Kidney (tissue), 14 donors: ENCODE measurements around the gene TMEM185B. TPM values are rescaled to one million over a fixed set of nuclear protein-coding genes. Genes with fewer than 3 reads are reported as not detected.

ENCODE experiments used
- DNase-seq, 5 donors: peaks; one replicate each; pipeline ENCODE4 v3.0.0-alpha.2; 2013 to 2020
- FAIRE-seq: peaks from 2 replicates; lab custom pipeline; 2012; peaks lifted over from hg19 to GRCh38; lab: Jason Lieb, UNC
- H3K27ac ChIP-seq, 2 donors: one replicate each; pipeline ENCODE4 v1.7.0; 2013; ENCODE audit warnings: low read depth in 2 of 2, low read length in 2 of 2, inconsistent platforms in 1 of 2
- H3K27me3 ChIP-seq: one replicate; pipeline ENCODE4 v1.7.1; 2013; ENCODE audit warnings: low read length, inconsistent platforms; ENCODE audit not compliant: control insufficient read depth, insufficient read depth
- H3K36me3 ChIP-seq, 3 donors: one replicate each; pipeline versions ENCODE4 v1.7.0 to v1.7.1; 2013; ENCODE audit warnings: low read length in 3 of 3, control low read depth in 1 of 3, inconsistent platforms in 1 of 3; ENCODE audit not compliant: insufficient read depth in 3 of 3, control insufficient read depth in 2 of 3
- H3K4me1 ChIP-seq, 3 donors: one replicate each; pipeline versions ENCODE4 v1.7.0 to v1.7.1; 2013; ENCODE audit warnings: low read length in 3 of 3, inconsistent platforms in 1 of 3, low read depth in 1 of 3; ENCODE audit not compliant: control insufficient read depth in 2 of 3, insufficient read depth in 2 of 3
- H3K4me3 ChIP-seq, 3 donors: one replicate each; pipeline versions ENCODE4 v1.7.0 to v1.8.1; 2013; ENCODE audit warnings: low read length in 3 of 3, control low read depth in 1 of 3, inconsistent platforms in 1 of 3
- H3K9ac ChIP-seq, 3 donors: one replicate each; pipeline versions ENCODE4 v1.7.0 to v1.7.1; 2013; ENCODE audit warnings: low read length in 3 of 3, control low read depth in 1 of 3, inconsistent platforms in 1 of 3
- H3K9me3 ChIP-seq, 3 donors: one replicate each; pipeline versions ENCODE4 v1.7.0 to v1.7.1; 2013; ENCODE audit warnings: low read length in 3 of 3, control low read depth in 1 of 3, inconsistent platforms in 1 of 3; ENCODE audit not compliant: control insufficient read depth in 2 of 3, insufficient read depth in 1 of 3
- intact Hi-C: fragments of 100-400 bp; cut with DNase I; formaldehyde crosslinking; loops from one replicate; pipeline ENCODE4 v1.11.1; 2022
- polyA plus RNA-seq: library from polyadenylated mRNA; stranded (reverse); fragments of 350-450 nt; fragmentation: Illumina TruSeq; extraction: RNeasy Lipid Tissue Mini Kit (QIAGEN cat#74804); gene quantifications from one replicate; pipeline ENCODE4 v1.2.3, GENCODE V29; 2014; ENCODE audit warnings: low read depth, low replicate concordance; ENCODE audit not compliant: insufficient read depth
- total RNA-seq: library from RNA; stranded (reverse); fragmentation: NEBNext Ultra II Directional; extraction: Animal tissue kit (Norgen Biotek cat#: 25700); gene quantifications from one replicate; pipeline ENCODE4 v1.2.1, GENCODE V29; 2021
- TF ChIP-seq, protein P1 (sequence below): IDR thresholded peaks from 3 replicates; pipeline ENCODE4 v1.5.1; 2012; ENCODE audit warnings: mild to moderate bottlenecking, moderate library complexity, borderline replicate concordance; ENCODE audit not compliant: insufficient read depth; ENCODE audit errors: extremely low read depth
- donor health status: control.
- donor health status: control.
- donor health status: control.
- donor health status: control.
- donor health status: control.
- donor health status: DM: yes; HTN: yes; CAD: no.
- donor health status: Normal renal cell carcinoma (clear cell type).

TMEM185B gene
- total and polyA plus RNA-seq, 2 donors from 2014 or later: 8.0 to 28.1 TPM

- no peak for FAIRE-seq
- TF ChIP-seq, protein P1, sequence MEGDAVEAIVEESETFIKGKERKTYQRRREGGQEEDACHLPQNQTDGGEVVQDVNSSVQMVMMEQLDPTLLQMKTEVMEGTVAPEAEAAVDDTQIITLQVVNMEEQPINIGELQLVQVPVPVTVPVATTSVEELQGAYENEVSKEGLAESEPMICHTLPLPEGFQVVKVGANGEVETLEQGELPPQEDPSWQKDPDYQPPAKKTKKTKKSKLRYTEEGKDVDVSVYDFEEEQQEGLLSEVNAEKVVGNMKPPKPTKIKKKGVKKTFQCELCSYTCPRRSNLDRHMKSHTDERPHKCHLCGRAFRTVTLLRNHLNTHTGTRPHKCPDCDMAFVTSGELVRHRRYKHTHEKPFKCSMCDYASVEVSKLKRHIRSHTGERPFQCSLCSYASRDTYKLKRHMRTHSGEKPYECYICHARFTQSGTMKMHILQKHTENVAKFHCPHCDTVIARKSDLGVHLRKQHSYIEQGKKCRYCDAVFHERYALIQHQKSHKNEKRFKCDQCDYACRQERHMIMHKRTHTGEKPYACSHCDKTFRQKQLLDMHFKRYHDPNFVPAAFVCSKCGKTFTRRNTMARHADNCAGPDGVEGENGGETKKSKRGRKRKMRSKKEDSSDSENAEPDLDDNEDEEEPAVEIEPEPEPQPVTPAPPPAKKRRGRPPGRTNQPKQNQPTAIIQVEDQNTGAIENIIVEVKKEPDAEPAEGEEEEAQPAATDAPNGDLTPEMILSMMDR: no peak
- Histone ChIP-seq H3K27me3 (no peaks in the 10 kb centered on the region), H3K4me1 (peaks cover 0 to 12% (median 2%) of the 10 kb centered on the region in 3 donors), H3K36me3 (no peaks in the 10 kb centered on the region), H3K27ac (no peak overlapping the region), H3K4me3 (no peak overlapping the region), H3K9me3 (no peaks in the 10 kb centered on the region), H3K9ac (no peak overlapping the region)
- intact Hi-C loops: no loop called here
- DNase-seq: no peak
Measured at GRCh38 chr2:120243211-120243610, 20.0 kb upstream of the TMEM185B start.

GRCh38 chr2:120241684-120242083 is 18.5 kb upstream of the TMEM185B start:
- TF ChIP-seq, protein P1: no peak
- Histone ChIP-seq H3K4me3 (no peak overlapping the region), H3K9ac (no peak overlapping the region), H3K27me3 (no peaks in the 10 kb centered on the region), H3K9me3 (no peaks in the 10 kb centered on the region), H3K4me1 (peaks cover 0 to 12% (median 2%) of the 10 kb centered on the region in 3 donors), H3K36me3 (no peaks in the 10 kb centered on the region), H3K27ac (no peak overlapping the region)
- FAIRE-seq: no peak
- intact Hi-C loops: no loop called here
- no peak for DNase-seq

GRCh38 chr2:120240901-120241429 is 17.8 kb upstream of the TMEM185B start:
- H3K9me3 ChIP-seq: no peaks in the 10 kb centered on the region
- DNase-seq (no peak), FAIRE-seq (no peak)
- intact Hi-C loops: no loop called here
- H3K27me3 ChIP-seq: no peaks in the 10 kb centered on the region
- TF ChIP-seq, protein P1: no peak
- no peak overlapping the region for H3K27ac ChIP-seq
- H3K9ac ChIP-seq: no peak overlapping the region
- no peaks in the 10 kb centered on the region for H3K36me3 ChIP-seq
- H3K4me3 ChIP-seq: no peak overlapping the region
- H3K4me1 ChIP-seq: peaks cover 0 to 12% (median 2%) of the 10 kb centered on the region in 3 donors
